ENCODE measurements around the gene SEMA7A. TPM values are rescaled to one million over a fixed set of nuclear protein-coding genes. Genes with fewer than 3 reads are reported as not detected.

SEMA7A gene
- polyA plus RNA-seq, 1 of the 3 experiments (the other 2 are of a cell fraction): 1.3 TPM

GRCh38 chr15:74453925-74454763 lies 20.4 kb upstream of the SEMA7A start:
- H3F3A ChIP-seq (replicated peaks; ENCODE audit: insufficient read depth): no peaks in the 10 kb centered on the region
- no peak overlapping the region for H3K4me3 ChIP-seq (ENCODE audit: low read depth in 2 of 2, low read length in 1 of 2)
- H3K79me2 ChIP-seq (ENCODE audit: insufficient read depth): no peaks in the 10 kb centered on the region
- TF ChIP-seq JUND (IDR thresholded peaks at IDR 0.05) (no peak), CHD2 (IDR thresholded peaks at IDR 0.05; ENCODE audit: low read length, partially characterized antibody) (no peak), SMC3 (IDR thresholded peaks at IDR 0.05; ENCODE audit: low read depth, low read length) (no peak), NFIC (IDR thresholded peaks at IDR 0.05; ENCODE audit: borderline replicate concordance) (no peak), MXI1 (IDR thresholded peaks at IDR 0.05; ENCODE audit: low read depth, low read length) (no peak), MAX (IDR thresholded peaks at IDR 0.05; ENCODE audit: low read depth) (no peak), FOXM1 (IDR thresholded peaks at IDR 0.05; ENCODE audit: low read depth) (no peak), MEF2A (IDR thresholded peaks at IDR 0.05; ENCODE audit: borderline replicate concordance, low read depth) (no peak)
- TF ChIP-seq, protein P1, sequence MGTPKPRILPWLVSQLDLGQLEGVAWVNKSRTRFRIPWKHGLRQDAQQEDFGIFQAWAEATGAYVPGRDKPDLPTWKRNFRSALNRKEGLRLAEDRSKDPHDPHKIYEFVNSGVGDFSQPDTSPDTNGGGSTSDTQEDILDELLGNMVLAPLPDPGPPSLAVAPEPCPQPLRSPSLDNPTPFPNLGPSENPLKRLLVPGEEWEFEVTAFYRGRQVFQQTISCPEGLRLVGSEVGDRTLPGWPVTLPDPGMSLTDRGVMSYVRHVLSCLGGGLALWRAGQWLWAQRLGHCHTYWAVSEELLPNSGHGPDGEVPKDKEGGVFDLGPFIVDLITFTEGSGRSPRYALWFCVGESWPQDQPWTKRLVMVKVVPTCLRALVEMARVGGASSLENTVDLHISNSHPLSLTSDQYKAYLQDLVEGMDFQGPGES (IDR thresholded peaks at IDR 0.05; ENCODE audit: low read depth, low read length): no peak
- H3K4me2 ChIP-seq: no peak overlapping the region
- no peak overlapping the region for H3K9ac ChIP-seq
- POLR2A ChIA-PET: interaction anchor here (1.0 kb wide), 1 partner anchor 11 kb away, joined by 3 read pairs; no protein-coding TSS in a partner anchor
- H3K36me3 ChIP-seq (replicated peaks in 1 of 2; ENCODE audit: control insufficient read depth in 1 of 2, insufficient read depth in 2 of 2, low read length in 1 of 2): peaks cover 14 to 59% of the 10 kb centered on the region in 2 experiments
- no peaks in the 10 kb centered on the region for H3K27me3 ChIP-seq (ENCODE audit: insufficient read depth)
- CTCF ChIA-PET: interaction anchor here (0.8 to 36.5 kb wide), 4 partner anchors 15 to 317 kb away, joined by 3 to 779 read pairs (median 6); partner anchors contain the start of gene CYP11A1
- DNase-seq: no peak
- H3K27ac ChIP-seq (ENCODE audit: low read depth in 2 of 2, low read length in 1 of 2): no peak overlapping the region
- 94% methylated on average over 13 of the region's 13 CpGs for WGBS (ENCODE audit: low lambda C conversion rate)
- H3K4me1 ChIP-seq (ENCODE audit: control insufficient read depth in 1 of 2, insufficient read depth in 2 of 2, low read depth in 1 of 2, low read length in 1 of 2): no peaks in the 10 kb centered on the region
- H3K9me2 ChIP-seq: no peaks in the 10 kb centered on the region
- no peak overlapping the region for H2AFZ ChIP-seq (ENCODE audit: low read depth)
- no peaks in the 10 kb centered on the region for H3K9me3 ChIP-seq
- no peaks in the 10 kb centered on the region for H4K20me1 ChIP-seq (ENCODE audit: insufficient read depth)

DNA sequence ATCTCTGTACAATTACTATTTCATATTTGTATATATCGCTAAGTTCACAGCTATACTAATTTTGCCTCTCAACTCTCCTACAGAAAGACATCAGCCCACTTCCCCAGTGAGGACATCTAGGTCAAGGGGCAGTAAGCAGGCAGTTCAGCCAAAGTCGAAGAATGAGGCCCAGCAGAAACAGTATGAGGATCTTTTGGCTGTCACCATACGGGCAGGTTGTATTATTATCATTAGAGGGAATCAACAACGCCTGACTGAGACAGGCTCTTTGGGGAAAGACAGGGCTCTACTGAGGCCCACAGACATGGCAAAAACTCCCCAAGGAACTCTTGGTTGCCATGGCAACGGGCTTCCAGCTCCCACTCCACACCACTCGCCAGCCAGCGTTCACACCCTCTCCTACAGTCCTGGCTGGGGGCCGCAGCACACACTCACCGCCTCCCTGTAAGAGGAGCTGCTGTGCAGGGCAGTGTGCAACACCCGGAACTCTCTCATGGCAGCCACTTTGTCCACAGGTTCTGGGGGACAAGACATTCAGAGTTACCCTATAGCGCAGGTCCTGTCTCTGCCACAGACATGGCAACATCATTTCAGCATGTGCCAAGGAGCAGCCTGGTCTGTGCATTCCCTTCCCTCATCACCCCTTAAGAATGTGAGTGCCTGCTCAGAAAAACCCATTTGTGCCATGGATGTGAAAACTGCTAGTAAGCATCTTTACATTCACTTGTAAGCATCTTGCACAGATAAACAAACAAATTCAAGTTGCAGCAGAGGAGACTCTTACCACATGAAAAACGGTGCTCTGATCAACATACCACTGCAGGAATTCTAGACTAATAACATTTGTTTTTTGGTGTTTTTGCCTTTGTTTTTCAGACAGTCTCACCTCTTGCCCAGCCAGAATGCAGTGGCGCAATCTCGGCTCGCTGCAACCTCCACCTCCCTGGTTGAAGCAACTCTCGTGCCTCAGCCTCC lies 18.4 kb upstream of the SEMA7A start:
- WGBS (ENCODE audit: low lambda C conversion rate): 92% methylated on average over 13 of the region's 16 CpGs
- Histone ChIP-seq H3K9me2 (no peaks in the 10 kb centered on the region), H3K27me3 (ENCODE audit: insufficient read depth) (no peaks in the 10 kb centered on the region), H3K4me3 (ENCODE audit: low read depth in 2 of 2, low read length in 1 of 2) (no peak overlapping the region), H3K36me3 (replicated peaks in 1 of 2; ENCODE audit: control insufficient read depth in 1 of 2, insufficient read depth in 2 of 2, low read length in 1 of 2) (peaks cover 17 to 72% of the 10 kb centered on the region in 2 experiments), H3K27ac (ENCODE audit: low read depth in 2 of 2, low read length in 1 of 2) (no peak overlapping the region), H3K9ac (no peak overlapping the region), H3K4me1 (ENCODE audit: control insufficient read depth in 1 of 2, insufficient read depth in 2 of 2, low read depth in 1 of 2, low read length in 1 of 2) (no peaks in the 10 kb centered on the region), H2AFZ (ENCODE audit: low read depth) (no peak overlapping the region), H3K79me2 (ENCODE audit: insufficient read depth) (no peaks in the 10 kb centered on the region), H3K4me2 (no peak overlapping the region), H4K20me1 (ENCODE audit: insufficient read depth) (no peaks in the 10 kb centered on the region), H3K9me3 (no peaks in the 10 kb centered on the region), H3F3A (replicated peaks; ENCODE audit: insufficient read depth) (no peaks in the 10 kb centered on the region)
- ChIA-PET POLR2A (no interaction called here), CTCF (interaction anchor here (1.2 to 36.5 kb wide), 2 partner anchors 13 to 74 kb away, joined by 6 to 779 read pairs; partner anchors contain the start of gene CYP11A1)
- no peak for TF ChIP-seq TCF12 (IDR thresholded peaks at IDR 0.05)
- TF ChIP-seq FOSL2 (IDR thresholded peaks at IDR 0.05; ENCODE audit: borderline replicate concordance, low read depth): no peak
- TF ChIP-seq NFIC (IDR thresholded peaks at IDR 0.05; ENCODE audit: borderline replicate concordance): no peak
- TF ChIP-seq FOXM1 (IDR thresholded peaks at IDR 0.05; ENCODE audit: low read depth): no peak
- TF ChIP-seq CHD2 (IDR thresholded peaks at IDR 0.05; ENCODE audit: low read length, partially characterized antibody): no peak
- TF ChIP-seq, protein P2, sequence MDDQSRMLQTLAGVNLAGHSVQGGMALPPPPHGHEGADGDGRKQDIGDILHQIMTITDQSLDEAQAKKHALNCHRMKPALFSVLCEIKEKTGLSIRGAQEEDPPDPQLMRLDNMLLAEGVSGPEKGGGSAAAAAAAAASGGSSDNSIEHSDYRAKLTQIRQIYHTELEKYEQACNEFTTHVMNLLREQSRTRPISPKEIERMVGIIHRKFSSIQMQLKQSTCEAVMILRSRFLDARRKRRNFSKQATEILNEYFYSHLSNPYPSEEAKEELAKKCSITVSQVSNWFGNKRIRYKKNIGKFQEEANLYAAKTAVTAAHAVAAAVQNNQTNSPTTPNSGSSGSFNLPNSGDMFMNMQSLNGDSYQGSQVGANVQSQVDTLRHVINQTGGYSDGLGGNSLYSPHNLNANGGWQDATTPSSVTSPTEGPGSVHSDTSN (IDR thresholded peaks at IDR 0.05): no peak
- no peak for TF ChIP-seq JUND (IDR thresholded peaks at IDR 0.05)
- TF ChIP-seq FOXJ3 (CRISPR knock-in tag; IDR thresholded peaks at IDR 0.05): no peak
- no peak for DNase-seq
